ENCODE measurements around the gene RFLNA.

GRCh38 chr12:124309744-124310143, 14.9 kb downstream of the RFLNA start:
- TF ChIP-seq POLR2AphosphoS5 (IDR thresholded peaks at IDR 0.05; ENCODE audit: low read depth, low read length), result no peak
- TF ChIP-seq REST (IDR thresholded peaks at IDR 0.05; ENCODE audit: insufficient read depth in 1 of 2, low read depth in 2 of 2, low read length in 2 of 2), result no peak
- TF ChIP-seq TAF1 (IDR thresholded peaks at IDR 0.05; ENCODE audit: borderline replicate concordance, insufficient read depth, low read length), result no peak
- no peak for TF ChIP-seq SIN3A (IDR thresholded peaks at IDR 0.05; ENCODE audit: borderline replicate concordance, insufficient read depth, low read length)
- TF ChIP-seq FOXP2 (optimal IDR thresholded peaks at IDR 0.05; ENCODE audit: borderline replicate concordance, extremely low read depth, extremely low read length, insufficient read depth), result no peak

All from PFSK-1 (cell line).